NCI-H1092 (cell line): ENCODE measurements around the gene OXGR1.
A peak's percentile ranks its signal among the peaks of the same experiment; 100 is the strongest.

Experiments
- DNase-seq: peaks from one replicate; lab custom pipeline; 2025; lab: John Stamatoyannopoulos, UW

The OXGR1 gene

GRCh38 chr13:96963786-96964475 lies 30.3 kb downstream of the OXGR1 start:
- DNase-seq, result no peak

- no peak for DNase-seq
Observed at GRCh38 chr13:96960379-96960778, 33.9 kb downstream of the OXGR1 start.

DNA sequence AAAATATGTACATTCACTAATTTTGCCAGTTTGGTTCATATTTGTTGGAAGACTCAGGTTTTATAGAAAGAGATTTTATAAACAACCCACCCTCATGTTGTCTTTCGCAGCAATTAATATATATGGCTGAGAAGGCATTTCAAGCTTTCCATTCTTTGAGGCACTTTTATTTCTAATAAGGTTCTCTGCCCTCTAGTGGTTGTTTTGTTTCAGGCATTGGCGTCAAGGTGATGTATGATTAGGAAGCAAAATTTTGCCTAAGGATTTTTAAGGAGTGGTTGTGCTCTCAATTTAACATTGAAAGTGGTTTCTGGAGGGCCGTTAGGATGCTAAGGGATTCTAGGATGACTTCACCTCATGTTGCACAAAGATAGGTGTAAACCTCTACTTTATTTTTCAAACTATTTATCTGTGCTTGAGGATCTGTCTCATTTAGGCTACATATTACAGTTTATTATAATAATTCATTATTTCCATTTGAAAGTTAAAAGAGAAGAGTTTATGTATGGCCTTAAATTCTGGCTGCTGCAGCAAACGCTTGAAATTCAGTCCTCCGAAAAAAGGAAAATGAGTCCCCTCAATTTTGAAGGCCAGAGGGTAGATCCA lies 35.9 kb downstream of the OXGR1 start:
- DNase-seq, result peak; percentile 68

GRCh38 chr13:96952595-96952994 lies 41.7 kb downstream of the OXGR1 start:
- DNase-seq, result no peak

DNA sequence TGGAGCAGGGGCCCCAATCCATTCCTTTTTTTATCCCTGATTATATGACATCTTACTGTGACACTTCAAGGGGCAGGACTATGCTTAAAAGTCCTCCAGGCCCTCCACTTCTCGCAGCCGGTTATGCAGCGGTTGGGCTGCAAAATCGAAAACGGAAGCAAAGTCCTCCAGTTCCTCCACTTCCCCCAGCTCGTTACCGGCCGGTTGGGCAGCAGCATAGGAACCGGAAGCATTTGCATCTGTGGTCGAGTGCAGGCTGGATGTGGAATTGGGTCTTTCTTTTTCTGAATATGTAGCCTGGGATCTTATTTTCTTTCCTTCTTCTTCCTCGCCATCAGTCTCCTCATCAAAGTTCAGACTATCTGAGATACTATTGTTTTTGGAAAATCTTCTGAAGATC lies 46.1 kb downstream of the OXGR1 start:
- no peak for DNase-seq

- no peak for DNase-seq
Observed at GRCh38 chr13:96947343-96947910, 46.8 kb downstream of the OXGR1 start.

GRCh38 chr13:96946709-96947311 lies 47.5 kb downstream of the OXGR1 start:
- no peak for DNase-seq

GRCh38 chr13:96940961-96941360 lies 53.3 kb downstream of the OXGR1 start:
- no peak for DNase-seq

DNA sequence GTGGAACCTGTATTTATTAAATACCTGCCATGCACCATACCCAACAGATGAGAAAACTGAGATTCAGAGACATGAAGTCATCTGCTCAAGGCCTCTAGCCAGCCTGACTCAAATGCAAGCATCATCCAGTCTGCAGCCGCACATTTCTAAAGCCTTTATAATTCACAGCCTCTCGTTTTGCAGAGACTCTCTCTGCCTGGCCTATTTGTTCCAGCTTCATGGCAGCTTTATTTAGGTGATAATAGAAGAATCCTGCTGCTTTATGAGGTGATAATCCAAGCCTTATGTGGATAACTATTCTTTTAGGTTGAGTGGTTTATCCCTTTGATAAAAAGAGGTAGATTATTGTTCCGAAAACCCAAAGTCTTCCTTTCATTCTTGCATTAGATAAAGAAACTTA lies 58.4 kb downstream of the OXGR1 start:
- no peak for DNase-seq
